K562 (cell line): ENCODE measurements around the gene TTLL11. TPM values are rescaled to one million over a fixed set of nuclear protein-coding genes. Genes with fewer than 3 reads are reported as not detected.

Source experiments
- REST ChIP-seq, 2 experiments: fragments of 450-650 bp; formaldehyde crosslinking in 1 of 2; IDR thresholded peaks; 2 replicates each; pipeline versions ENCODE4 v1.4.0 to v1.6.1; 2014 to 2020; ENCODE audit warnings: mild to moderate bottlenecking in 2 of 2, borderline replicate concordance in 1 of 2, low read depth in 1 of 2
- polyA plus RNA-seq, 8 experiments: library from polyadenylated mRNA; depleted of rRNA in 4 of 8; stranded (reverse) in 5 of 8; unstranded in 3 of 8; fragments of >200 nt; fragmentation: Nextera tagmentation in 2 of 8; fragmentation: Illumina TruSeq in 1 of 8; extraction: Ambion mirVana in 2 of 8; extraction: Trizol in 1 of 8; gene quantifications; 2 replicates each; pipeline versions ENCODE4 v1.2.1 to v1.2.3, GENCODE V29; 2011 to 2014; ENCODE audit warnings: inconsistent platforms in 1 of 8, missing spikeins in 1 of 8
- total RNA-seq, 7 experiments: library from RNA; depleted of rRNA in 6 of 7; stranded (reverse); fragments of >200 nt in 6 of 7; fragmentation: Illumina TruSeq in 2 of 7; extraction: Trizol in 2 of 7; gene quantifications; 2 replicates each; pipeline versions ENCODE4 v1.2.1 to v1.2.3, GENCODE V29; 2011 to 2021; ENCODE audit warnings: low replicate concordance in 1 of 7

Gene TTLL11
- total and polyA plus RNA-seq, 9 of the 15 experiments (the other 6 are each of a cell fraction or from before 2014, with no cell fraction given) = 0.83 to 4.4 (median 2.7) TPM

- TF ChIP-seq REST (IDR thresholded peaks at IDR 0.05; ENCODE audit: borderline replicate concordance) (no peak), REST (CRISPR knock-in tag; IDR thresholded peaks at IDR 0.05; ENCODE audit: low read depth) (no peak)
- TF ChIP-seq, all 486 proteins: peak for 0
These were observed 76.8 kb downstream of the TTLL11 start (continued) for GRCh38 chr9:122016309-122016708.
